ENCODE data around the gene GIGYF1.
"Not testable (repeated sequence)": the region's sequence is repeated elsewhere in the genome, so short reads cannot be mapped to it uniquely, and the experiment has no call there.

Gene GIGYF1

DNA sequence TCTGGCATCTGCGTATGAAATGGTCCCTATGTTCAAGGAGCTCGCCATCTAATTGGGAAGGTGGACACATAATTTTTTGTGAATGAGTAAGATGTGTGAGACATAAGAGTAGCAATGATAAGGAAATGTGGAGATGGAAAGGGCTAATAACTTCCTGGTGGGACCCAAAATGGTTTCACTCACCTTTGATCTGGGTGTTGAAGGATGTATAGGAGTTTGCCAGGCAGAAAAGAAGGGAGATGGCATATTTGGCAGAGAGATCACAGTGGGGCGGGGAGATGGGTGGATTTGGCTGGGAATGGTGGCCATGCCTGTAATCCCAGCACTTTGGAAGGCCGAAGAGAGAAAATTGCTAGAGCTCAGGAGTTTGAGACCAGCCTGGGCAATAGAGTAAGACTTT lies 16.4 kb upstream of the GIGYF1 start:
- Histone ChIP-seq H3K4me1 (ENCODE audit: control insufficient read depth, insufficient read depth, low read length) (peaks cover 9% of the 10 kb centered on the region), H3K27ac (ENCODE audit: insufficient read depth, low read depth, low read length, poor library complexity, severe bottlenecking) (no peak overlapping the region)
- 94% methylated on average over 4 of the region's 4 CpGs for WGBS, 2 experiments

DNA sequence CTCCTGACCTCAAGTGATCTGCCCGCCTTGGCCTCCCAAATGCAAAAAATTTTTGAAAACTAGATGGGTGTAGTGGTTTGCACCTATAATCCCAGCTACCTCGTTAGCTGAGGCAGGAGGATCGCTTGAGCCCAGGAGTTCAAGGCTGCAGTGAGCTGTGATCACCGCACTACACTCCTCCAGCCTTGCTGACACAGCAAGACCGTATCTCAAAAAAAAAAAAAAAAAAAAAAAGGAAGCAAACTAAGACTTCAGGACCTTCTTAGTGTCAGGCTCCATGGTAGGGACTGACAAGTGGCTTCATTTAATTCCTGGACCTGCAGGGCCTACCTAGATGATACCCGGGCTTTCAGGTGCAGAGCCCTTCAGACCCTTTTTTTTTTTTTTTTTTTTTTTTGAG lies 14.3 kb upstream of the GIGYF1 start:
- H3K27me3 ChIP-seq (ENCODE audit: control insufficient read depth, insufficient read depth, low read length, poor library complexity, severe bottlenecking), result no peaks in the 10 kb centered on the region
- no peaks in the 10 kb centered on the region for H3K9me3 ChIP-seq (ENCODE audit: control insufficient read depth, low read length)
- H3K27ac ChIP-seq (ENCODE audit: insufficient read depth, low read depth, low read length, poor library complexity, severe bottlenecking), result no peak overlapping the region
- no peak overlapping the region for H3K4me3 ChIP-seq (ENCODE audit: insufficient read depth, low read depth, low read length)
- peaks cover 13% of the 10 kb centered on the region for H3K36me3 ChIP-seq (ENCODE audit: control insufficient read depth, insufficient read depth, low read length)
- WGBS, 2 experiments, result 93 to 97% methylated on average over 6 of the region's 6 CpGs
- peaks cover 9% of the 10 kb centered on the region for H3K4me1 ChIP-seq (ENCODE audit: control insufficient read depth, insufficient read depth, low read length)

More for the DNA sequence above, 16.4 kb upstream of the GIGYF1 start:
- Histone ChIP-seq H3K36me3 (ENCODE audit: control insufficient read depth, insufficient read depth, low read length) (peaks cover 13% of the 10 kb centered on the region), H3K4me3 (ENCODE audit: insufficient read depth, low read depth, low read length) (no peak overlapping the region), H3K9me3 (ENCODE audit: control insufficient read depth, low read length) (no peaks in the 10 kb centered on the region), H3K27me3 (ENCODE audit: control insufficient read depth, insufficient read depth, low read length, poor library complexity, severe bottlenecking) (no peaks in the 10 kb centered on the region)

DNA sequence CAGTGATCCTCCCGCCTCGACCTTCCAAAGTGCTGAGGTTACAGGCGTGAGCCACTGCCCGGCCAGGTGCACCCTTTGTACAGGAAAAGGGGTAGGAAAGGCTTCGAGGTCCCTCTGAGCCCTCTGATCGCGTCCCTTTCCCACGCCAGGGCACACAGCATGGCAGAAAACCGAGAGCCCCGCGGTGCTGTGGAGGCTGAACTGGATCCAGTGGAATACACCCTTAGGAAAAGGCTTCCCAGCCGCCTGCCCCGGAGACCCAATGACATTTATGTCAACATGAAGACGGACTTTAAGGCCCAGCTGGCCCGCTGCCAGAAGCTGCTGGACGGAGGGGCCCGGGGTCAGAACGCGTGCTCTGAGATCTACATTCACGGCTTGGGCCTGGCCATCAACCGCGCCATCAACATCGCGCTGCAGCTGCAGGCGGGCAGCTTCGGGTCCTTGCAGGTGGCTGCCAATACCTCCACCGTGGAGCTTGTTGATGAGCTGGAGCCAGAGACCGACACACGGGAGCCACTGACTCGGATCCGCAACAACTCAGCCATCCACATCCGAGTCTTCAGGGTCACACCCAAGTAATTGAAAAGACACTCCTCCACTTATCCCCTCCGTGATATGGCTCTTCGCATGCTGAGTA lies 12.7 kb upstream of the GIGYF1 start:
- H3K36me3 ChIP-seq (ENCODE audit: control insufficient read depth, insufficient read depth, low read length), result peaks cover 13% of the 10 kb centered on the region
- no peaks in the 10 kb centered on the region for H3K27me3 ChIP-seq (ENCODE audit: control insufficient read depth, insufficient read depth, low read length, poor library complexity, severe bottlenecking)
- H3K9me3 ChIP-seq (ENCODE audit: control insufficient read depth, low read length), result no peaks in the 10 kb centered on the region
- H3K4me3 ChIP-seq (ENCODE audit: insufficient read depth, low read depth, low read length), result peak overlapping the region; percentile 77
- 38 to 41% methylated on average over 34 of the region's 34 CpGs for WGBS, 2 experiments
- H3K27ac ChIP-seq (ENCODE audit: insufficient read depth, low read depth, low read length, poor library complexity, severe bottlenecking), result no peak overlapping the region
- peaks cover 9% of the 10 kb centered on the region for H3K4me1 ChIP-seq (ENCODE audit: control insufficient read depth, insufficient read depth, low read length)

DNA sequence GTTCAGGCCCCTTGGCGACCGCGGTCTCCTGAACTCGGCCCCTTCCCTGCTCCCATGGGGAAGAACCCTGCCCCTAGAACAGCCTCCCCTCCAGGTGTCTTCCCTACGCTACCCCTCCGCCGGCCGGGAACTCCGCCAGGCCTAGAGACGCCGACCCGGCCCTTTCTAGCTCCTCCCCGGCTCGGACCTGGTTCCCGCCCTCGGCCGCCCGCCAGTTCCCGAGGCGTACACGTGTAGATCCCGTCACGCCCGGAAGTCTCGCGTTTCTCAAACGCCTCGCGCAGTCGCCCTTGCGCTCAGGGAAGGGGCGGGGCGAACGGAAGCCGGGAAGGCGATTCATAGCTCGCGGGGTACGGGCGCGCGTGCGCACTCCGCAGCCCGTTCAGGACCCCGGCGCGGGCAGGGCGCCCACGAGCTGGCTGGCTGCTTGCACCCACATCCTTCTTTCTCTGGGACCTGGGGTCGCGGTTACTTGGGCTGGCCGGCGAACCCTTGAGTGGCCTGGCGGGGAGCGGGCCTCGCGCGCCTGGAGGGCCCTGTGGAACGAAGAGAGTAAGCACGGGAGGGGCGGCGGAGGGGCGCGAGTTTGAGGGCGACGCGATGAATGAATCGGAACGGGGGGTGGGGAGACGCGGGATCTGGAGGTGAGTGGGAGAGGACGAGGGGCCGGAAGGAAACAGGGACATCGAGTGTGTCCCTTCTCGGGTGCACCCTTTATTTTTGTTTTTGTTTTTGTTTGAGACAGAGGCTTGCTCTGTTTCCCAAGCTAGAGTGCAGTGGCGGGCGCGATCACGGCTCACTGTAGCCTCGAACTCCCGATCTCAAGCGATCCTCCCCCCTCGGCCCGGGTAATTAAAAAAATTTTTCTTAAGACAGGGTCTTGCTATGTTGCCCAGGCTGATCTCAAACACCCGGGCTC lies 12.0 kb upstream of the GIGYF1 start, which contains the start of gene POP7:
TSS of gene POP7 (plus strand) at position 369 of the 919 bp plus-strand sequence. CDS start 710 bp downstream, outside the sequence.
- Histone ChIP-seq H3K9me3 (ENCODE audit: control insufficient read depth, low read length) (no peaks in the 10 kb centered on the region), H3K4me1 (ENCODE audit: control insufficient read depth, insufficient read depth, low read length) (peaks cover 9% of the 10 kb centered on the region), H3K27ac (ENCODE audit: insufficient read depth, low read depth, low read length, poor library complexity, severe bottlenecking) (peak within 1 kb of the TSS; percentile 91), H3K36me3 (ENCODE audit: control insufficient read depth, insufficient read depth, low read length) (peaks cover 13% of the 10 kb centered on the region), H3K27me3 (ENCODE audit: control insufficient read depth, insufficient read depth, low read length, poor library complexity, severe bottlenecking) (no peaks in the 10 kb centered on the region), H3K4me3 (ENCODE audit: insufficient read depth, low read depth, low read length) (peak within 1 kb of the TSS; percentile 77)
- 0% methylated on average over 86 of the region's 86 CpGs for WGBS, 2 experiments

DNA sequence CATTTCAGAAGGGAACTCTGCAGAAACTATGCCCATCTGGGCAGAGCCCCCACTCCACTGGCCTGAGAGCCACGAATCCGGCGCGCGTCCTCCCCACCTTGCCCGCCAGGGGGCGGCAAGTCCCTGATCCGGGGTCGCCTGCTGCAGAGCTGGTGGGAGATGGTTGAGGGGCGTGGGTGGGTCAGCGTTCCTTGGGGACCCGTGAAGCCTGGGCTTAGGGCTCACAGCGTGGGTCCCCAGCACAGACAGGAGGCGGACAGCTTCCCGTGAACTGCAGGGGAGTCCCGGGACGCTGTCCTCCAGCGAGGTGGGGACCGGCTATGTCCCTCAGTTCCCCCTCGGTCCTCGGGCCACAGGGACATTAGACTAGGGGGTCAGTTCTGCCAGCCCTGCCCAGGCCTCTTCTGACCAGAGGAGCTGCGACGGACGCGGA lies 11.3 kb upstream of the GIGYF1 start:
- WGBS, 2 experiments, result 0% methylated on average over 25 of the region's 25 CpGs
- H3K36me3 ChIP-seq (ENCODE audit: control insufficient read depth, insufficient read depth, low read length), result peaks cover 13% of the 10 kb centered on the region
- H3K9me3 ChIP-seq (ENCODE audit: control insufficient read depth, low read length), result no peaks in the 10 kb centered on the region
- peak overlapping the region; percentile 91 for H3K27ac ChIP-seq (ENCODE audit: insufficient read depth, low read depth, low read length, poor library complexity, severe bottlenecking)
- H3K4me1 ChIP-seq (ENCODE audit: control insufficient read depth, insufficient read depth, low read length), result peaks cover 9% of the 10 kb centered on the region
- peak overlapping the region; percentile 77 for H3K4me3 ChIP-seq (ENCODE audit: insufficient read depth, low read depth, low read length)
- H3K27me3 ChIP-seq (ENCODE audit: control insufficient read depth, insufficient read depth, low read length, poor library complexity, severe bottlenecking), result no peaks in the 10 kb centered on the region

DNA sequence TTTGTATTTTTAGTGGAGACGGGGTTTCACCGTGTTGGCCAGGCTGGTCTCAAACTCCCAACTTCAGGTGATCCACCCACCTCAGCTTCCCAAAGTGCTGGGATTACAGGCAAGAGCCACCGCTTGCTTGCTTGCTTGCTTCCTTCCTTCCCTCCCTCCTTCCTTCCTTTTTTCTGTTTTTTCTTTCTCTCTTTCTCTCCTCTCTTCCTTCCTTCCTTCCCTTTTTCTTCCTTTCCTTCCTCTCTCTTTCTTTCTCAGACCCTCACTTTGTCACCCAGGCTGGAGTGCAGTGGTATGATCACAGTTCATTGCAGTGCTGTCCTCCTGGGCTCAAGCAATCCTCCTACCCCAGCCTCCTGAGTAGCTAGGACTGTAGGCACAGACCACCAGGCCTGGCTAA lies 7.0 kb upstream of the GIGYF1 start:
- H3K27ac ChIP-seq (ENCODE audit: insufficient read depth, low read depth, low read length, poor library complexity, severe bottlenecking); H3K9me3 ChIP-seq (ENCODE audit: control insufficient read depth, low read length); H3K4me3 ChIP-seq (ENCODE audit: insufficient read depth, low read depth, low read length); H3K4me1 ChIP-seq (ENCODE audit: control insufficient read depth, insufficient read depth, low read length); H3K36me3 ChIP-seq (ENCODE audit: control insufficient read depth, insufficient read depth, low read length); H3K27me3 ChIP-seq (ENCODE audit: control insufficient read depth, insufficient read depth, low read length, poor library complexity, severe bottlenecking): not testable (repeated sequence)
- 91 to 95% methylated on average over 3 of the region's 3 CpGs for WGBS, 2 experiments

DNA sequence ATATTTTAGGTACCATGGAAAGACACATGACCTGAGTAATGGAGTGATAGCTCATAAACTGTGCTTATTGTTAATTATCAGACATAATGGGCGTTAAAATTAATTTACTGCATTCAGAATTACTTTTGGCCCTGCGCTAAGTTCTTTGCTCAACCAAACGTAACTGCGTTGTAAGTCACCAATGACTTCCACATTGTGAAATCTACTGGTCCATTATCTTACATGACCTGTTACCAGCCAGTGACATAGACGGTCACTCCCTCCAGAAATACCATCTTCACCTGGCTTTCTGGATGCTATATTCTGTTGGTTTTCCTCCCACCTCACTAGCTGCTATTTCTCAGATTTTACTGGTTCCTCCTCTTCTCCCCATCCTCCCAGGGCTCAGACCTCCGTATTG lies 5.0 kb upstream of the GIGYF1 start:
- 88 to 89% methylated on average over 6 of the region's 6 CpGs for WGBS, 2 experiments
- H3K36me3 ChIP-seq (ENCODE audit: control insufficient read depth, insufficient read depth, low read length), result no peaks in the 10 kb centered on the region
- H3K27me3 ChIP-seq (ENCODE audit: control insufficient read depth, insufficient read depth, low read length, poor library complexity, severe bottlenecking), result peaks cover 15% of the 10 kb centered on the region
- no peak overlapping the region for H3K27ac ChIP-seq (ENCODE audit: insufficient read depth, low read depth, low read length, poor library complexity, severe bottlenecking)
- no peaks in the 10 kb centered on the region for H3K9me3 ChIP-seq (ENCODE audit: control insufficient read depth, low read length)
- no peak overlapping the region for H3K4me3 ChIP-seq (ENCODE audit: insufficient read depth, low read depth, low read length)
- no peaks in the 10 kb centered on the region for H3K4me1 ChIP-seq (ENCODE audit: control insufficient read depth, insufficient read depth, low read length)

DNA sequence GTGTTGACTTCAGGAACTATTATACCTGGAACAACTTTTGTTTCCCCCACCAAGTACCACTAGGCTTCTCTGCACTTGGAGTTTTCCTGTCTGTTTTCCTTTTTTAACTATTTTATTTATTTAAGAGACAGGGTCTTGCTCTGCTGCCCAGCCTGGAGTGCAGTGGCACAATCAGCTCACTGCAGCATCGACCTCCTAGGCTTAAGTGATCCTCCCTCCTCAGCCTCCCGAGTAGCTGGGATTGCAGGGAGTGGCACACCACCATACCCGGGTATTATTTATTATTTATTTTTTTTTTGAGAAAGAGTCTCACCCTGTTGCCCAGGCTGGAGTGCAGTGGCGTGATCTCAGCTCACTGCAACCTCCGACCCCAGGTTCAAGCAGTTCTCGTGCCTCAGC lies 2.1 kb upstream of the GIGYF1 start:
- Histone ChIP-seq H3K4me1 (ENCODE audit: control insufficient read depth, insufficient read depth, low read length) (peaks cover 15% of the 10 kb centered on the region), H3K36me3 (ENCODE audit: control insufficient read depth, insufficient read depth, low read length) (no peaks in the 10 kb centered on the region), H3K4me3 (ENCODE audit: insufficient read depth, low read depth, low read length) (no peak overlapping the region), H3K27ac (ENCODE audit: insufficient read depth, low read depth, low read length, poor library complexity, severe bottlenecking) (no peak overlapping the region), H3K27me3 (ENCODE audit: control insufficient read depth, insufficient read depth, low read length, poor library complexity, severe bottlenecking) (peaks cover 15% of the 10 kb centered on the region), H3K9me3 (ENCODE audit: control insufficient read depth, low read length) (no peaks in the 10 kb centered on the region)
- 90 to 92% methylated on average over 6 of the region's 6 CpGs for WGBS, 2 experiments

DNA sequence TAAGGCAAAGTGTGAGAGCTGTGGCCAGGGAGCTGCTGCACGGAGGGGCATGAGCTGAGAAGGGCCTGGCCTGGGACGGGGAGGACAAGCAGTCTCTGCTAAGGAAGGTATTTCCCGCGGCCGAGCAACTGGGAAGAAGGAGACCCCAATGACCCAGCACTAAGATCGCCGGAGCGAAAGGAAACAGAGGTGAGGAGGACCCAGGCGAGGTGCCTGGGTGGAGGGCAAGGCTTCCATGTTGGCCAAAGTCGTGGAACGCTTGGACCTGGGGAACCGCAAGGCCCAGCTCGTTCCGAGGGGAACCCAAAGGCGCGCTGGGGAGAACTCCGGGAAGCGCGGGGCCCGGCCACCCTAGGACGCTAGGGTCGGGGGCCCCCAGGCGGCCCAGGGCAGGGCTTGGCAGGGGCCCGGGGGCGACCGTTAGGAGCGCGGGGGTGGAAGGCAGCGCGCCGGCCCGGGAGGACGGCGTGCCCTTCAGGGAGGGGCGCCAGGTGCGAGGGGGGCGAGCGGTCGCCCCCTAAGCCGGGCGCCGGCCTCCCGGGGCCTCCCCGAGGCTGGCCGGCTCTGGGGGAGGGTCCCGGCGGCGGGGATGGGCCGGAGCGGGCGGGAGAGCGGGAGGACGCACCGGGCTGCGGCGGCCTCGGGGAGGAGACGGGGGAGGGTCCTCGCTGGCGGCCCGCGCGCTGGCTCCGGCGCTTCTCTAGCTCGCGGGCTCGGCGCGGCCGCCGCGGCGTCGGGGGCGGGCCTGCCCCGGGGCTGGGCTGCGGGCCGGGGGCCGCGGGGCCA lies 545 bp downstream of the GIGYF1 start:
- H3K4me3 ChIP-seq (ENCODE audit: insufficient read depth, low read depth, low read length), result peak overlapping the region; percentile 92
- no peaks in the 10 kb centered on the region for H3K9me3 ChIP-seq (ENCODE audit: control insufficient read depth, low read length)
- H3K36me3 ChIP-seq (ENCODE audit: control insufficient read depth, insufficient read depth, low read length), result peaks cover 4% of the 10 kb centered on the region
- peaks cover 18% of the 10 kb centered on the region for H3K4me1 ChIP-seq (ENCODE audit: control insufficient read depth, insufficient read depth, low read length)
- peaks cover 15% of the 10 kb centered on the region for H3K27me3 ChIP-seq (ENCODE audit: control insufficient read depth, insufficient read depth, low read length, poor library complexity, severe bottlenecking)
- WGBS, 2 experiments, result 0 to 1% methylated on average over 81 of the region's 81 CpGs
- H3K27ac ChIP-seq (ENCODE audit: insufficient read depth, low read depth, low read length, poor library complexity, severe bottlenecking), result peak overlapping the region; percentile 71

DNA sequence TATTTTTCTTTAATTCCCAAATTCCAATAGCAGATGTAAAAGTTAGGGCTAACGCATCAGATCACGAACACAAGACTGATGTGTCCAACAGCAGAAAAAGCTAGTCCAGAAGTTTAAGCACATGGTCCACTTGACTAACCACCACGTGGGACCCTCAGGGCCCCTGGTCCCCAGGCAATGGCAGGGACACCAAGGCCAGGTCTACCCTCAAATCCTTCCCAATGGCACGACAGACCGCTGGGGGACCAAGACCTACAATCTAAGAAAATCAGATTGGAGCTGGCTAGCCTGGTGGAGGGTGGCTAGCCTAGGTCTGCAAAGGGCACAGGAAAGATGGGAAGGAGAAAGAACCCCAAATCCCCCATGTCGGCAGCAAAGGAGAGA lies 1.5 kb downstream of the GIGYF1 start:
- WGBS, 2 experiments, result 58 to 62% methylated on average over 6 of the region's 6 CpGs
- peaks cover 8% of the 10 kb centered on the region for H3K36me3 ChIP-seq (ENCODE audit: control insufficient read depth, insufficient read depth, low read length)
- H3K27me3 ChIP-seq (ENCODE audit: control insufficient read depth, insufficient read depth, low read length, poor library complexity, severe bottlenecking), result peaks cover 15% of the 10 kb centered on the region
- no peak overlapping the region for H3K27ac ChIP-seq (ENCODE audit: insufficient read depth, low read depth, low read length, poor library complexity, severe bottlenecking)
- no peaks in the 10 kb centered on the region for H3K9me3 ChIP-seq (ENCODE audit: control insufficient read depth, low read length)
- peaks cover 18% of the 10 kb centered on the region for H3K4me1 ChIP-seq (ENCODE audit: control insufficient read depth, insufficient read depth, low read length)
- H3K4me3 ChIP-seq (ENCODE audit: insufficient read depth, low read depth, low read length), result peak overlapping the region; percentile 92
